ENCODE data around the gene BLVRA. TPM values are rescaled to one million over a fixed set of nuclear protein-coding genes. Genes with fewer than 3 reads are reported as not detected.

Gene BLVRA
- total and polyA plus RNA-seq, 10 of the 15 experiments (the other 5 are each of a cell fraction or from before 2014, with no cell fraction given) = 63.3 to 198 (median 102) TPM

GRCh38 chr7:43758029-43758821 is at the start of gene BLVRA (continued):
- TF ChIP-seq POLR2AphosphoS5 (IDR thresholded peaks at IDR 0.05; ENCODE audit: low read length) = peak; percentile 16; the same call in 1 of the 2 replicates
- no peak for TF ChIP-seq HDAC6 (IDR thresholded peaks at IDR 0.05; ENCODE audit: unreplicated experiment)
- TF ChIP-seq MYB (IDR thresholded peaks at IDR 0.05; ENCODE audit: borderline replicate concordance, low read depth, low read length) = no peak
- peak; percentile 1; the same call in 1 of the 2 replicates for TF ChIP-seq MAX (IDR thresholded peaks at IDR 0.05; ENCODE audit: low read depth, low read length)
- TF ChIP-seq FOS (IDR thresholded peaks at IDR 0.05; ENCODE audit: borderline replicate concordance, extremely low read depth, insufficient read length) = no peak
- TF ChIP-seq YY1 (IDR thresholded peaks at IDR 0.05; ENCODE audit: low read depth, low read length) = 0 out of 2 replicates have a peak, but pooled peaks have one; percentile 5
- no peak for TF ChIP-seq ZNF207 (IDR thresholded peaks at IDR 0.05; ENCODE audit: borderline replicate concordance)
- TF ChIP-seq SMAD1 (IDR thresholded peaks at IDR 0.05; ENCODE audit: low read depth, partially characterized antibody) = no peak
- peak; percentile 70 for TF ChIP-seq POLR2A (IDR thresholded peaks at IDR 0.05; ENCODE audit: low read depth, low read length)
- no peak for TF ChIP-seq SKIL (IDR thresholded peaks at IDR 0.05; ENCODE audit: low read depth, poor library complexity, severe bottlenecking)
- no peak for TF ChIP-seq NFYB (IDR thresholded peaks at IDR 0.05; ENCODE audit: insufficient read depth, low read depth, low read length)
- no peak for TF ChIP-seq RELB (IDR thresholded peaks at IDR 0.05; ENCODE audit: low read depth)
- TF ChIP-seq PML (IDR thresholded peaks at IDR 0.05; ENCODE audit: low read length) = no peak
- TF ChIP-seq EGR1 (IDR thresholded peaks at IDR 0.05; ENCODE audit: borderline replicate concordance in 1 of 2, low read depth in 2 of 2, low read length in 2 of 2) = 0 out of 3 replicates have a peak, but pooled peaks of 1 of the 2 experiments have one; percentile 16
- TF ChIP-seq MXI1 (IDR thresholded peaks at IDR 0.05; ENCODE audit: low read depth, low read length) = no peak
- TF ChIP-seq HSF1 (IDR thresholded peaks at IDR 0.05; ENCODE audit: low read depth, low read length) = no peak

All from GM12878 (cell line).